Aorta (tissue), 5 donors: Measurements from ENCODE around the gene ZNF592. TPM values are rescaled to one million over a fixed set of nuclear protein-coding genes. Genes with fewer than 3 reads are reported as not detected.

ENCODE experiments used
- ATAC-seq: fragments of 200-7000 bp; cut with Tn5 transposase; one replicate; pipeline ENCODE4 v1.9.1; 2022; ENCODE audit warnings: moderate library complexity; ENCODE audit not compliant: low FRiP score
- DNase-seq, 2 donors: peaks; one replicate each; pipeline ENCODE4 v3.0.0-alpha.2; 2020
- H3K27ac ChIP-seq, 2 donors: one replicate each; pipeline ENCODE4 v1.5.1; 2013; ENCODE audit warnings: low read length in 2 of 2, mild to moderate bottlenecking in 2 of 2, moderate library complexity in 2 of 2, control low read depth in 1 of 2, inconsistent platforms in 1 of 2, low read depth in 1 of 2
- H3K27me3 ChIP-seq, 2 donors: one replicate each; pipeline ENCODE4 v1.6.1; 2013; ENCODE audit warnings: control low read depth in 1 of 2, low read length in 1 of 2, mild to moderate bottlenecking in 1 of 2, moderate library complexity in 1 of 2; ENCODE audit not compliant: insufficient read depth in 2 of 2, control insufficient read depth in 1 of 2
- H3K36me3 ChIP-seq, 2 donors: one replicate each; pipeline ENCODE4 v1.6.1; 2013; ENCODE audit warnings: control low read depth in 1 of 2, low read length in 1 of 2, mild to moderate bottlenecking in 1 of 2; ENCODE audit not compliant: insufficient read depth in 2 of 2, control insufficient read depth in 1 of 2
- H3K4me1 ChIP-seq, 2 donors: one replicate each; pipeline ENCODE4 v1.6.1; 2013; ENCODE audit warnings: low read length in 2 of 2, control low read depth in 1 of 2, mild to moderate bottlenecking in 1 of 2, moderate library complexity in 1 of 2; ENCODE audit not compliant: insufficient read depth in 2 of 2, control insufficient read depth in 1 of 2
- H3K4me3 ChIP-seq, 2 donors: one replicate each; pipeline ENCODE4 v1.5.1; 2013; ENCODE audit warnings: low read length in 2 of 2, control low read depth in 1 of 2, mild to moderate bottlenecking in 1 of 2
- H3K9me3 ChIP-seq: one replicate; pipeline ENCODE4 v1.6.1; 2013; ENCODE audit warnings: mild to moderate bottlenecking, low read length; ENCODE audit not compliant: control insufficient read depth
- WGBS, 2 donors: extraction: QIAGEN DNeasy Blood & Tissue Kit; methylation state at CpG; one replicate each; pipeline ENCODE4 v1.1.7; 2013; 5-methylcytosine and 5-hydroxymethylcytosine counted together
- intact Hi-C, 2 donors: fragments of 100-400 bp; cut with DNase I; formaldehyde crosslinking; loops; one replicate each; pipeline versions ENCODE4 v1.14.2 to v1.15.0; 2022
- polyA plus RNA-seq, 2 donors: library from polyadenylated mRNA; stranded (reverse); fragments of 200-250 nt; gene quantifications; one replicate each; pipeline ENCODE4 v1.2.3, GENCODE V29; 2013
- total RNA-seq, 2 donors: library from RNA; stranded (reverse); fragmentation: NEBNext Ultra II Directional; extraction: Animal tissue kit (Norgen Biotek cat#: 25700); gene quantifications; one replicate each; pipeline ENCODE4 v1.2.1, GENCODE V29; 2021
- donor health status: healthy with polysubstance abuse.
- donor health status: Bipolar disorder and iron deficiency.
- donor health status: DM: no; HTN: no; CAD: no.
- donor health status: DM: no; HTN: no; CAD: no.
- donor health status: DM: yes; HTN: yes; CAD: no.

Gene ZNF592
- total and polyA plus RNA-seq, 4 donors: 6.8 to 35.8 (median 19.2) TPM

GRCh38 chr15:84804005-84804900, 55.9 kb downstream of the ZNF592 start:
- peak; percentile 24 for ATAC-seq
- H3K9me3 ChIP-seq: no peaks in the 10 kb centered on the region
- H3K27me3 ChIP-seq: no peaks in the 10 kb centered on the region
- intact Hi-C loops: no loop called here
- 58 to 67% methylated on average over 4 of the region's 4 CpGs for WGBS, 2 donors
- no peaks in the 10 kb centered on the region for H3K4me1 ChIP-seq
- H3K4me3 ChIP-seq: no peak overlapping the region
- peaks cover 2 to 13% of the 10 kb centered on the region in 2 donors for H3K36me3 ChIP-seq
- no peak overlapping the region for H3K27ac ChIP-seq
- no peak for DNase-seq

GRCh38 chr15:84805221-84805620, 56.8 kb downstream of the ZNF592 start:
- ATAC-seq (no peak), DNase-seq (no peak)
- no peak overlapping the region for H3K4me3 ChIP-seq
- 41 to 45% methylated on average over 1 of the region's 1 CpG for WGBS, 2 donors
- intact Hi-C loops: no loop called here
- no peaks in the 10 kb centered on the region for H3K4me1 ChIP-seq
- peaks cover 2 to 13% of the 10 kb centered on the region in 2 donors for H3K36me3 ChIP-seq
- no peak overlapping the region for H3K27ac ChIP-seq
- H3K27me3 ChIP-seq: no peaks in the 10 kb centered on the region
- no peaks in the 10 kb centered on the region for H3K9me3 ChIP-seq

GRCh38 chr15:84807228-84807627, 58.8 kb downstream of the ZNF592 start:
- WGBS, 2 donors: 82 to 87% methylated on average over 3 of the region's 3 CpGs
- intact Hi-C loops: no loop called here

DNA sequence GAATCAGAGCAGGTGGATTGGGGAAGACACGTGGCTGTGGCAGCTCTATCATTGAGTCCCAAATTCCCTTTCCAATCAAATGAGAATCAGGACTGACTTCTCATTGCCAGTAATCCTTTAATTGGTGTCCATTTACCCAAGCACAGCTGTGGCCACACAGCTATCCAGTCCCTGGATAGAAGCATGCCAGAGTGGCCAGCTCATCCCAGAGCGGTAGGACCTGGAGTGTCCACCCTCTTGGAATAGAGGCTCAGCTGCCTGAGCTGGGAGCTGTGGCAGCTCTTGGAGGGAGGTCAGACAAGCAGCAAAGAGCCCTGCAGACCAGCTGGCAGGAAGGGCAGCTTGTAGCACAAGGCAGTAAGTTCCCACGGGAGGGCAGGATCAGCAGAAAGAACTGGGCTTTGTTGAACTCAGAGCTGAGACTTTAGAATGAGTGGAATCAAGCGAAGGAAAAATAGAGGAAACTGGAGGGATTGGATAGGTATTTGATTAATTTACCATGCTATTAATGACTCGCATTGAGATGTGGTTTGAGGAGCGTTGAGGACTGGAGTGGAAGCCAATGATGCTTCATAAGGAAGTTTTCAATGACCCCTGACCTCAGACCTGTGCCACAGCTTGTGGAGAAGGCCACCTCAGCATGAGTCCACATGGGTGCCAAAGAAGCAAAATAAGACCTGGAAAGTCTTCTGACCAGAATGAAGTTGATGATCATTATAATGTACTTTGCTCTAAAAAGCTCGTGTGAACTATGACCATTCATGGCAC, 61.9 kb downstream of the ZNF592 start:
- ATAC-seq (no peak), DNase-seq (no peak)
- Histone ChIP-seq H3K36me3 (no peaks in the 10 kb centered on the region), H3K27me3 (no peaks in the 10 kb centered on the region), H3K27ac (no peak overlapping the region), H3K4me3 (no peak overlapping the region), H3K4me1 (no peaks in the 10 kb centered on the region), H3K9me3 (no peaks in the 10 kb centered on the region)
- WGBS, 2 donors: 64 to 70% methylated on average over 7 of the region's 7 CpGs
- intact Hi-C loops: no loop called here

More at GRCh38 chr15:84807228-84807627, 58.8 kb downstream of the ZNF592 start:
- H3K9me3 ChIP-seq: no peaks in the 10 kb centered on the region
- ATAC-seq (no peak), DNase-seq (no peak)
- H3K4me3 ChIP-seq: no peak overlapping the region
- peaks cover 2 to 8% of the 10 kb centered on the region in 2 donors for H3K36me3 ChIP-seq
- H3K27ac ChIP-seq: no peak overlapping the region
- H3K4me1 ChIP-seq: no peaks in the 10 kb centered on the region
- no peaks in the 10 kb centered on the region for H3K27me3 ChIP-seq

- no peaks in the 10 kb centered on the region for H3K36me3 ChIP-seq
- no peaks in the 10 kb centered on the region for H3K4me1 ChIP-seq
- intact Hi-C loops: no loop called here
- no peaks in the 10 kb centered on the region for H3K27me3 ChIP-seq
- DNase-seq (no peak), ATAC-seq (no peak)
- H3K9me3 ChIP-seq: no peaks in the 10 kb centered on the region
- H3K4me3 ChIP-seq: no peak overlapping the region
- 88% methylated on average over 4 of the region's 4 CpGs for WGBS, 2 donors
- no peak overlapping the region for H3K27ac ChIP-seq
Observed at GRCh38 chr15:84811151-84811550, 62.8 kb downstream of the ZNF592 start.

GRCh38 chr15:84811828-84812227, 63.4 kb downstream of the ZNF592 start:
- Histone ChIP-seq H3K9me3 (no peaks in the 10 kb centered on the region), H3K27ac (no peak overlapping the region), H3K4me1 (no peaks in the 10 kb centered on the region), H3K27me3 (no peaks in the 10 kb centered on the region), H3K4me3 (no peak overlapping the region), H3K36me3 (no peaks in the 10 kb centered on the region)
- no peak for DNase-seq
- ATAC-seq: no peak
- intact Hi-C loops: no loop called here

- H3K4me3 ChIP-seq: no peak overlapping the region
- H3K27ac ChIP-seq: no peak overlapping the region
- H3K36me3 ChIP-seq: no peaks in the 10 kb centered on the region
- H3K4me1 ChIP-seq: no peaks in the 10 kb centered on the region
- H3K9me3 ChIP-seq: no peaks in the 10 kb centered on the region
- no peak for ATAC-seq
- 93 to 100% methylated on average over 2 of the region's 2 CpGs for WGBS, 2 donors
- intact Hi-C loops: no loop called here
- no peaks in the 10 kb centered on the region for H3K27me3 ChIP-seq
- no peak for DNase-seq
Observed at GRCh38 chr15:84812842-84813241, 64.5 kb downstream of the ZNF592 start.

GRCh38 chr15:84813435-84813834, 65.0 kb downstream of the ZNF592 start:
- H3K4me3 ChIP-seq: no peak overlapping the region

More at GRCh38 chr15:84813435-84813834, 65.0 kb downstream of the ZNF592 start:
- no peaks in the 10 kb centered on the region for H3K27me3 ChIP-seq
- H3K4me1 ChIP-seq: no peaks in the 10 kb centered on the region
- DNase-seq (no peak), ATAC-seq (no peak)
- intact Hi-C loops: no loop called here
- H3K36me3 ChIP-seq: no peaks in the 10 kb centered on the region
- H3K9me3 ChIP-seq: no peaks in the 10 kb centered on the region
- 97 to 100% methylated on average over 1 of the region's 1 CpG for WGBS, 2 donors
- H3K27ac ChIP-seq: no peak overlapping the region
